Fibroblast of mammary gland (primary cell): ENCODE measurements around the gene TGFBI.
"Not testable (repeated sequence)": the region's sequence is repeated elsewhere in the genome, so short reads cannot be mapped to it uniquely, and the experiment has no call there.

Source experiments
- DNase-seq: peaks from one replicate; pipeline ENCODE4 v3.0.0-alpha.2; 2010; ENCODE audit warnings: low read depth
- H3K4me3 ChIP-seq: 2 replicates; pipeline ENCODE4 v1.5.1; 2011; ENCODE audit warnings: low read depth, mild to moderate bottlenecking, low read length, moderate library complexity; ENCODE audit not compliant: control insufficient read depth
- CTCF ChIP-seq: conservative IDR thresholded peaks from 2 replicates; pipeline ENCODE4 v1.5.1; 2011; ENCODE audit warnings: low read depth, low read length, inconsistent platforms; ENCODE audit not compliant: control insufficient read depth, insufficient read depth

The TGFBI gene

GRCh38 chr5:136040746-136041415 is 12.1 kb downstream of the TGFBI start:
- no peak for TF ChIP-seq CTCF
- no peak for DNase-seq
- no peak overlapping the region for H3K4me3 ChIP-seq

- H3K4me3 ChIP-seq = no peak overlapping the region
- no peak for DNase-seq
- no peak for TF ChIP-seq CTCF
These were observed 13.4 kb downstream of the TGFBI start for GRCh38 chr5:136042156-136042555.

- DNase-seq = no peak
- no peak for TF ChIP-seq CTCF
These were observed 13.9 kb downstream of the TGFBI start for GRCh38 chr5:136042665-136043121.

GRCh38 chr5:136043551-136043950 is 14.8 kb downstream of the TGFBI start:
- H3K4me3 ChIP-seq = no peak overlapping the region
- no peak for TF ChIP-seq CTCF
- DNase-seq = no peak

More at GRCh38 chr5:136042665-136043121, 13.9 kb downstream of the TGFBI start:
- no peak overlapping the region for H3K4me3 ChIP-seq

GRCh38 chr5:136043968-136044610 is 15.3 kb downstream of the TGFBI start:
- no peak for DNase-seq
- H3K4me3 ChIP-seq = no peak overlapping the region
- no peak for TF ChIP-seq CTCF

- DNase-seq = not testable (repeated sequence)
These were observed 16.2 kb downstream of the TGFBI start for GRCh38 chr5:136045026-136045425.

GRCh38 chr5:136046246-136046645 is 17.5 kb downstream of the TGFBI start:
- TF ChIP-seq CTCF = no peak
- H3K4me3 ChIP-seq = no peak overlapping the region
- DNase-seq = no peak

More at GRCh38 chr5:136045026-136045425, 16.2 kb downstream of the TGFBI start:
- not testable (repeated sequence) for H3K4me3 ChIP-seq
